MCF 10A (cell line): Measurements from ENCODE around the gene PLCB1. TPM values are rescaled to one million over a fixed set of nuclear protein-coding genes. Genes with fewer than 3 reads are reported as not detected.

Experiments used
- BruUV-seq: library from RNA; stranded (reverse); fragments of 400-500 nt; replicated peaks from 2 replicates; lab custom pipeline; 2021; lab: Mats Ljungman, UMichigan
- CTCF ChIA-PET: fragments of 300-600 bp; sonication (Branson Sonifier 250); formaldehyde crosslinking; extraction: SDS; loops from one replicate; lab custom pipeline; 2021; ENCODE audit warnings: antibody characterized with exemption, inconsistent platforms; lab: Yijun Ruan, JAX
- POLR2A ChIA-PET: fragments of 300-600, 350-650 bp; sonication (Branson Sonifier 250); formaldehyde crosslinking; extraction: SDS; loops from one replicate; lab custom pipeline; 2020; ENCODE audit warnings: antibody characterized with exemption, inconsistent platforms; lab: Yijun Ruan, JAX
- DNase-seq: peaks from one replicate; pipeline ENCODE4 v3.0.0-alpha.2; 2018; ENCODE audit not compliant: unreplicated experiment
- H3K27ac Mint-ChIP-seq: one replicate; pipeline ENCODE4 v1.8.0; 2022; ENCODE audit warnings: mild to moderate bottlenecking, low read depth, mixed read lengths; ENCODE audit not compliant: unreplicated experiment
- H3K27me3 Mint-ChIP-seq: one replicate; pipeline ENCODE4 v1.8.0; 2022; ENCODE audit warnings: mixed read lengths; ENCODE audit not compliant: insufficient read depth, unreplicated experiment
- H3K36me3 Mint-ChIP-seq: one replicate; pipeline ENCODE4 v1.8.0; 2022; ENCODE audit warnings: mild to moderate bottlenecking, moderate library complexity, mixed read lengths; ENCODE audit not compliant: insufficient read depth, unreplicated experiment
- H3K4me1 Mint-ChIP-seq: one replicate; pipeline ENCODE4 v1.8.0; 2022; ENCODE audit warnings: mixed read lengths; ENCODE audit not compliant: insufficient read depth, unreplicated experiment
- H3K4me3 Mint-ChIP-seq: one replicate; pipeline ENCODE4 v1.8.0; 2022; ENCODE audit warnings: mild to moderate bottlenecking, moderate library complexity, mixed read lengths; ENCODE audit not compliant: unreplicated experiment
- H3K9me3 Mint-ChIP-seq: one replicate; pipeline ENCODE4 v1.8.0; 2022; ENCODE audit warnings: mixed read lengths; ENCODE audit not compliant: unreplicated experiment
- intact Hi-C: fragments of 100-400 bp; cut with micrococcal nuclease; formaldehyde crosslinking; loops from 2 replicates; pipeline ENCODE4 v1.14.1; 2022
- total RNA-seq: library from RNA; stranded (reverse); gene quantifications from 2 replicates; pipeline ENCODE4 v1.2.3, GENCODE V29; 2022
- TF ChIP-seq, protein P1 (sequence below): fragments of 200-600 bp; IDR thresholded peaks from one replicate; pipeline ENCODE4 v1.8.0; 2022; ENCODE audit warnings: antibody characterized with exemption, mild to moderate bottlenecking; ENCODE audit not compliant: unreplicated experiment

Gene PLCB1
- total RNA-seq, 1 experiment from 2014 or later: 5.9 TPM

DNA sequence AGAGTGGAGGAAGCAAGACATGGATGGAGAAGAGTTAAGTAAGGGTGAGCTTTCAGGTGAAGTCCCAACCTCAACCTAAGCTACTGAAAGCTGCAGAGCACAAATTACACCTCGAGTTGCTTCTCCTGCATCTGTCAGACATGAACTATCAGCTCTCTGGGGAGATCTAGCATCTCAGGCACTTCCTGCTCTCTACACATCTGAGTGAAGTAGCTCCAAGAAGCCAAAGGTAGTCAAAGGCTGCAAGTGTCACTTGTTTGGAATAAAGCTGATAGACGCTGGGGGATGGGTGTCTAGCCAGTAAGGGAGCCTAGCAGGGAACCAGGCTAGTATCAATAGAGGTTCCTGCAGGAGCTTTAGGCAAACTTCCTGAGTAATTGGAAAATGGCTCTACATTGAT lies 228.0 kb downstream of the PLCB1 start:
- Mint-ChIP-seq H3K27ac (no peak overlapping the region), H3K36me3 (no peaks in the 10 kb centered on the region), H3K4me1 (no peaks in the 10 kb centered on the region), H3K9me3 (no peaks in the 10 kb centered on the region), H3K27me3 (no peaks in the 10 kb centered on the region), H3K4me3 (no peak overlapping the region)
- DNase-seq: no peak
- TF ChIP-seq, protein P1, sequence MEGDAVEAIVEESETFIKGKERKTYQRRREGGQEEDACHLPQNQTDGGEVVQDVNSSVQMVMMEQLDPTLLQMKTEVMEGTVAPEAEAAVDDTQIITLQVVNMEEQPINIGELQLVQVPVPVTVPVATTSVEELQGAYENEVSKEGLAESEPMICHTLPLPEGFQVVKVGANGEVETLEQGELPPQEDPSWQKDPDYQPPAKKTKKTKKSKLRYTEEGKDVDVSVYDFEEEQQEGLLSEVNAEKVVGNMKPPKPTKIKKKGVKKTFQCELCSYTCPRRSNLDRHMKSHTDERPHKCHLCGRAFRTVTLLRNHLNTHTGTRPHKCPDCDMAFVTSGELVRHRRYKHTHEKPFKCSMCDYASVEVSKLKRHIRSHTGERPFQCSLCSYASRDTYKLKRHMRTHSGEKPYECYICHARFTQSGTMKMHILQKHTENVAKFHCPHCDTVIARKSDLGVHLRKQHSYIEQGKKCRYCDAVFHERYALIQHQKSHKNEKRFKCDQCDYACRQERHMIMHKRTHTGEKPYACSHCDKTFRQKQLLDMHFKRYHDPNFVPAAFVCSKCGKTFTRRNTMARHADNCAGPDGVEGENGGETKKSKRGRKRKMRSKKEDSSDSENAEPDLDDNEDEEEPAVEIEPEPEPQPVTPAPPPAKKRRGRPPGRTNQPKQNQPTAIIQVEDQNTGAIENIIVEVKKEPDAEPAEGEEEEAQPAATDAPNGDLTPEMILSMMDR: no peak
- no TSS peak for BruUV-seq
- ChIA-PET POLR2A (interaction anchor here (0.5 to 0.8 kb wide), 3 partner anchors 13 to 37 kb away, joined by 3 to 4 read pairs (median 3); no protein-coding TSS in a partner anchor), CTCF (interaction anchor here (0.6 to 4.0 kb wide), 8 partner anchors 29 to 400 kb away, joined by 3 to 38 read pairs (median 5); no protein-coding TSS in a partner anchor)
- intact Hi-C loops: no loop called here

DNA sequence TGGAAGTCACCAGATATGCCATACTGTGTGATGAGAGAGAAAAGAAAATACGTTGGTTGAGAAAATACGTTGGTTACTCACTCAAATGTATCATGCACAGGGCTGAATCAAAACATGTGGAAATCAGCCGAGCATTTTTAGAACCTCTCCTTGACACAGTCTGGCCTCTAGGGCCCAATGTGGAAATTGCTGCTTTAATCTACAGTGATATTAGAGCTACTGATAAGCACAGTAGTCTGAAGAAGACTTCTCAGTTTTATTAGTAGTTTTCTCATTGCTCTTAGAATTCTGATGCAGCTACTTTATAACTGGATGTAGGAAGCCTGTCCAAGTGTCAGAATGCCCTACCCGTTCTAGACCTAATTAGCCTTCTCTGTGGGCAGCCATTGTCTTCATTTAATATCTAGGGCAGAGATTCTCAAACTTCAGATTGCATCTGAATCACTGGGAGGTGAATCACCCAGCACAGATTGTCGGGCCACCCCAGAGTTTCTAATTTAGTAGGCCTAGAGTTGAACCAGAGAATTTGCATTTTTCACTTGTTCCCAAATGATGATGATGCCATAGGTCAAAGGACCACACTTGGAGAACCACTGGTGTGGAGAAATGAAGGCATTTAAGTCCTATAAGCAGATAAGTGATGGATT lies 229.1 kb downstream of the PLCB1 start:
- POLR2A ChIA-PET: interaction anchor here (0.9 kb wide), 1 partner anchor 27 kb away, joined by 4 read pairs; no protein-coding TSS in a partner anchor
- Mint-ChIP-seq H3K36me3 (no peaks in the 10 kb centered on the region), H3K9me3 (no peaks in the 10 kb centered on the region), H3K4me1 (no peaks in the 10 kb centered on the region), H3K4me3 (no peak overlapping the region), H3K27me3 (no peaks in the 10 kb centered on the region), H3K27ac (no peak overlapping the region)
- TF ChIP-seq, protein P1: no peak
- intact Hi-C loops: no loop called here
- CTCF ChIA-PET: interaction anchor here (0.7 to 4.0 kb wide), 12 partner anchors 10 to 1043 kb away, joined by 3 to 38 read pairs (median 4); no protein-coding TSS in a partner anchor
- peak; percentile 23 for DNase-seq
- no TSS peak for BruUV-seq

DNA sequence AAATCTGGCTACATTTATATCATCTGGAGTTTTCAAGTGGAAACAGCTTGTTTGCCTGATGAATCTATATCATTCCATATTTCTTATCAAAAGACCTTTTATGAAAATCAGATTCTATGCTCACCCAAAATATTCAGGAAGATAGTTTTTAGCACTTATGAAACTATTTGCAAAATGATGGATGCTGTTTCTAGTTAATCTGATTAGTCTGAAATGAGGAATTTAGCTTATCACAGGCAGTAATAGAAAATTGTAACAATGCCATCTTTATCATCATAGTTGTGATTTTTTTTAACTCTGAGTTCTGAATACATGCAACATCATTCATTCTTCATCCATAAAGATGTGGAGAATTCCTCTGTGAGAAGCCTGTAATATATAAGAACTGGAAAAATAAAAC lies 229.7 kb downstream of the PLCB1 start:
- TF ChIP-seq, protein P1: no peak
- intact Hi-C loops: no loop called here
- ChIA-PET POLR2A (no interaction called here), CTCF (interaction anchor here (0.6 to 4.0 kb wide), 4 partner anchors 9 to 360 kb away, joined by 3 to 38 read pairs (median 4); no protein-coding TSS in a partner anchor)
- DNase-seq: no peak
- H3K27ac Mint-ChIP-seq: no peak overlapping the region
- H3K4me1 Mint-ChIP-seq: no peaks in the 10 kb centered on the region
- no peaks in the 10 kb centered on the region for H3K9me3 Mint-ChIP-seq
- H3K4me3 Mint-ChIP-seq: no peak overlapping the region
- H3K27me3 Mint-ChIP-seq: no peaks in the 10 kb centered on the region
- BruUV-seq: no TSS peak
- no peaks in the 10 kb centered on the region for H3K36me3 Mint-ChIP-seq

DNA sequence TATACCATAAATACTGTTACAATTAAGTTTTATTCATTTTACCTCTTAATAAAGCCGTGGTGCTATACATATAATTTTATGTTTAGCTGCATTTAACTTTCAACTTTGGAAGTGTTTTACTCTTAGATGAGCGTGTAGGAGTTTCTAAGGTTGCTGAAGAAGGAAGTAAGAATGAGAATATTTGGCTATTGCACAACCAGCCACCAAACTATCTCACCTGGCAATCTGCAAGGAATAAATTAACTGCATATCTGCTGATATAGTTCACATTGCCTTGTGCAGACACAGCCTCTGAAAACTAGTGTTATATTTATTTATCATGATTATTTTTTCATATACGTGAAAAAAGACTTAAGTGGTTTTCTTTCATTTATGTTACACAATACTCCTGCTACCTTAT lies 230.4 kb downstream of the PLCB1 start:
- intact Hi-C loops: no loop called here
- H3K36me3 Mint-ChIP-seq: no peaks in the 10 kb centered on the region
- ChIA-PET CTCF (interaction anchor here (0.6 to 4.0 kb wide), 3 partner anchors 8 to 359 kb away, joined by 3 to 38 read pairs (median 3); no protein-coding TSS in a partner anchor), POLR2A (no interaction called here)
- no peak overlapping the region for H3K27ac Mint-ChIP-seq
- TF ChIP-seq, protein P1: no peak
- no peaks in the 10 kb centered on the region for H3K9me3 Mint-ChIP-seq
- H3K27me3 Mint-ChIP-seq: no peaks in the 10 kb centered on the region
- no peak for DNase-seq
- H3K4me3 Mint-ChIP-seq: no peak overlapping the region
- no TSS peak for BruUV-seq
- H3K4me1 Mint-ChIP-seq: no peaks in the 10 kb centered on the region
